Heart right ventricle (tissue), 16 donors: Measurements from ENCODE around the gene NMBR. TPM values are rescaled to one million over a fixed set of nuclear protein-coding genes. Genes with fewer than 3 reads are reported as not detected.
"Not testable (repeated sequence)": the region's sequence is repeated elsewhere in the genome, so short reads cannot be mapped to it uniquely, and the experiment has no call there.

Source experiments
- ATAC-seq, 8 donors: fragments of 200-7000 bp; cut with Tn5 transposase; one replicate each; pipeline ENCODE4 v1.9.1; 2020; ENCODE audit warnings: mild to moderate bottlenecking in 8 of 8, moderate library complexity in 8 of 8, moderate number of reproducible peaks in 1 of 8
- DNase-seq, 2 donors: peaks; one replicate each; pipeline ENCODE4 v3.0.0-alpha.2; 2020
- H3K27ac ChIP-seq, 10 donors: fragments of 200-600 bp; sonication (generic) in 2 of 10; one replicate each; pipeline versions ENCODE4 v1.5.0 to v1.8.0; 2020 to 2022; ENCODE audit warnings: mild to moderate bottlenecking in 3 of 10
- H3K27me3 ChIP-seq, 7 donors: fragments of 200-600 bp; one replicate each; pipeline ENCODE4 v1.8.0; 2021 to 2022; ENCODE audit warnings: mild to moderate bottlenecking in 2 of 7
- H3K36me3 ChIP-seq, 9 donors: fragments of 200-600 bp; sonication (generic) in 1 of 9; one replicate each; pipeline versions ENCODE4 v1.5.0 to v1.8.0; 2020 to 2022; ENCODE audit warnings: mild to moderate bottlenecking in 2 of 9
- H3K4me1 ChIP-seq, 9 donors: fragments of 200-600 bp; sonication (generic) in 1 of 9; one replicate each; pipeline versions ENCODE4 v1.5.0 to v1.8.0; 2020 to 2022; ENCODE audit warnings: mild to moderate bottlenecking in 4 of 9
- H3K4me3 ChIP-seq, 10 donors: fragments of 200-600 bp; sonication (generic) in 2 of 10; one replicate each; pipeline versions ENCODE4 v1.5.0 to v1.8.0; 2020 to 2022; ENCODE audit warnings: mild to moderate bottlenecking in 7 of 10, moderate library complexity in 2 of 10
- H3K9me3 ChIP-seq, 11 donors: fragments of 200-600 bp in 10 of 11; sonication (generic) in 2 of 11; one replicate each; pipeline versions ENCODE4 v1.5.0 to v1.8.0; 2013 to 2022; ENCODE audit warnings: mild to moderate bottlenecking in 2 of 11, control low read depth in 1 of 11, moderate library complexity in 1 of 11
- CTCF ChIP-seq, 9 donors: fragments of 200-600 bp; sonication (generic) in 2 of 9; IDR thresholded peaks; one replicate each; pipeline versions ENCODE4 v1.5.0 to v1.8.0; 2021 to 2022; ENCODE audit warnings: antibody characterized with exemption in 9 of 9, mild to moderate bottlenecking in 5 of 9, moderate library complexity in 1 of 9
- WGBS, 2 donors: extraction: QIAGEN DNeasy Blood & Tissue Kit; methylation state at CpG; one replicate each; pipeline ENCODE4 v1.1.7; 2013; ENCODE audit warnings: inconsistent platforms in 1 of 2; 5-methylcytosine and 5-hydroxymethylcytosine counted together
- intact Hi-C, 10 donors: fragments of 100-400 bp; cut with DNase I; formaldehyde crosslinking; loops; one replicate each; pipeline versions ENCODE4 v1.11.1 to v1.14.2; 2022
- polyA plus RNA-seq, 2 donors: library from polyadenylated mRNA; stranded (reverse); fragments of 200-250 nt; gene quantifications; one replicate each; pipeline ENCODE4 v1.2.3, GENCODE V29; 2013
- total RNA-seq, 10 donors: library from RNA; stranded (reverse); fragmentation: NEBNext Ultra II Directional in 3 of 10; extraction: Animal tissue kit (Norgen Biotek cat#: 25700) in 3 of 10; gene quantifications; one replicate each; pipeline versions ENCODE4 v1.2.1 to v1.2.4, GENCODE V29; 2021 to 2023
- donor health status: Arrhythmogenic right ventricular cardiomyopathy.
- donor health status: ischemic (EF 13 %, LVEDD 7.1; RV severe dilation, severe dysfunction).
- donor health status: healthy with polysubstance abuse.
- donor health status: DM: no; HTN: yes; CAD: no.
- donor health status: DM: no; HTN: no; CAD: no.
- donor health status: ischemic (EF 25% LVEDD 6.9; RV normal size, moderate dysfunction).
- donor health status: ischemic (EF 25% LVEDD 5.7; RV mildly dilated, moderate dysfunction).
- donor health status: healthy.
- donor health status: DM: yes; HTN: yes; CAD: no.
- donor health status: Ischemic cardiomyopathy.
- donor health status: ischemic (EF 35%, LVEDD 5.7; RV mildly dilated, moderate dysfunction).
- donor health status: nonischemic (EF 11% LVEDD 7.7; RV severe dilation, severe dysfunction).
- donor health status: DM: yes; HTN: yes; CAD: no.
- donor health status: PGD.
- donor health status: ischemic (EF 29% LVEDD 5.4; RV normal size, mild dysfunction).
- donor health status: nonischemic (EF 23%, LVEDD 6.1; RV moderate dilation, normal function).

Gene NMBR
- total and polyA plus RNA-seq, 12 donors = not detected

GRCh38 chr6:142167071-142167470 lies 20.1 kb upstream of the NMBR start:
- WGBS, 2 donors = 71 to 74% methylated on average over 3 of the region's 3 CpGs
- no peak for ATAC-seq
- H3K36me3 ChIP-seq = peaks cover 0 to 62% (median 13%) of the 10 kb centered on the region in 9 donors
- no peaks in the 10 kb centered on the region for H3K27me3 ChIP-seq
- no peak overlapping the region for H3K27ac ChIP-seq
- no peak for DNase-seq
- no peaks in the 10 kb centered on the region for H3K9me3 ChIP-seq
- intact Hi-C loops = no loop called here
- H3K4me3 ChIP-seq = no peak overlapping the region
- TF ChIP-seq CTCF (IDR thresholded peaks at IDR 0.05) = no peak
- H3K4me1 ChIP-seq = peaks cover 0 to 26% (median 4%) of the 10 kb centered on the region in 9 donors

- ATAC-seq = no peak
- TF ChIP-seq CTCF (IDR thresholded peaks at IDR 0.05) = no peak
- 87 to 91% methylated on average over 4 of the region's 4 CpGs for WGBS, 2 donors
Measured at GRCh38 chr6:142165227-142165626, 18.3 kb upstream of the NMBR start.

GRCh38 chr6:142162780-142163179 lies 15.9 kb upstream of the NMBR start:
- intact Hi-C loops = loop anchor here in 1 of 10 donors (5.0 kb wide), 1 partner anchor 225 kb away; no protein-coding TSS in a partner anchor
- Histone ChIP-seq H3K27ac (no peak overlapping the region), H3K36me3 (peaks cover 0 to 19% (median 9%) of the 10 kb centered on the region in 9 donors), H3K9me3 (no peaks in the 10 kb centered on the region), H3K27me3 (no peaks in the 10 kb centered on the region), H3K4me1 (peaks cover 0 to 36% (median 4%) of the 10 kb centered on the region in 9 donors), H3K4me3 (no peak overlapping the region)
- ATAC-seq (no peak), DNase-seq (no peak)
- 81 to 93% methylated on average over 1 of the region's 1 CpG for WGBS, 2 donors
- no peak for TF ChIP-seq CTCF (IDR thresholded peaks at IDR 0.05)

More at GRCh38 chr6:142165227-142165626, 18.3 kb upstream of the NMBR start:
- intact Hi-C loops = no loop called here
- no peak overlapping the region for H3K4me3 ChIP-seq
- H3K27ac ChIP-seq = no peak overlapping the region
- no peaks in the 10 kb centered on the region for H3K27me3 ChIP-seq
- H3K4me1 ChIP-seq = peaks cover 0 to 33% (median 4%) of the 10 kb centered on the region in 9 donors
- no peak for DNase-seq
- peaks cover 0 to 44% (median 13%) of the 10 kb centered on the region in 9 donors for H3K36me3 ChIP-seq
- H3K9me3 ChIP-seq = no peaks in the 10 kb centered on the region

- ATAC-seq, H3K27me3 ChIP-seq, H3K9me3 ChIP-seq, H3K4me3 ChIP-seq, H3K27ac ChIP-seq, DNase-seq, H3K36me3 ChIP-seq: not testable (repeated sequence)
- WGBS, 2 donors = 90 to 93% methylated on average over 4 of the region's 4 CpGs
- intact Hi-C loops = loop anchor here in 5 of 10 donors (2.0 to 10.0 kb wide), 4 partner anchors 48 to 231 kb away; no protein-coding TSS in a partner anchor
- H3K4me1 ChIP-seq = peaks cover 0 to 31% (median 0%) of the 10 kb centered on the region in 9 donors
Measured at GRCh38 chr6:142156758-142157068, 9.8 kb upstream of the NMBR start.

- no peaks in the 10 kb centered on the region for H3K27me3 ChIP-seq
- H3K4me1 ChIP-seq = peaks cover 0 to 31% (median 0%) of the 10 kb centered on the region in 9 donors
- DNase-seq (no peak), ATAC-seq (peak in 2 of 8 donors; percentile 28 to 56)
- no peak overlapping the region for H3K27ac ChIP-seq
- no peak overlapping the region for H3K4me3 ChIP-seq
- 38 to 48% methylated on average over 5 of the region's 5 CpGs for whole genome bisulfite sequencing, 2 donors
- intact Hi-C loops = loop anchor here in 5 of 10 donors (2.0 to 10.0 kb wide), 4 partner anchors 49 to 231 kb away; no protein-coding TSS in a partner anchor
- peak in 8 of 9 donors; percentile 25 to 63 (median 48) for TF ChIP-seq CTCF (IDR thresholded peaks at IDR 0.05)
- no peaks in the 10 kb centered on the region for H3K36me3 ChIP-seq
- H3K9me3 ChIP-seq = no peaks in the 10 kb centered on the region
Measured at GRCh38 chr6:142155895-142156757, 9.2 kb upstream of the NMBR start.
